VCaP (cell line): ENCODE data around the gene WBP11.
A peak's percentile ranks its signal among the peaks of the same experiment; 100 is the strongest.

ENCODE experiments used
- H3K27ac ChIP-seq: fragments of 450-650 bp; 2 replicates; pipeline ENCODE4 v1.5.1; 2017
- CTCF ChIP-seq: fragments of 450-650 bp; conservative IDR thresholded peaks from 2 replicates; pipeline ENCODE4 v1.5.1; 2017; ENCODE audit warnings: mild to moderate bottlenecking, moderate library complexity

WBP11 gene

GRCh38 chr12:14772946-14773345, 30.3 kb downstream of the WBP11 start:
- no peak for TF ChIP-seq CTCF
- peak overlapping the region; percentile 97 for H3K27ac ChIP-seq

- TF ChIP-seq CTCF, result no peak
- peak overlapping the region; percentile 95 for H3K27ac ChIP-seq
Observed at GRCh38 chr12:14771651-14772137, 31.6 kb downstream of the WBP11 start.

- TF ChIP-seq CTCF, result no peak
- peak overlapping the region; percentile 95 for H3K27ac ChIP-seq
Observed at GRCh38 chr12:14770496-14771461, 32.5 kb downstream of the WBP11 start.

- peak overlapping the region; percentile 95 for H3K27ac ChIP-seq
- peak; percentile 89 for TF ChIP-seq CTCF
Observed at GRCh38 chr12:14769969-14770495, 33.2 kb downstream of the WBP11 start.

GRCh38 chr12:14769466-14769968, 33.8 kb downstream of the WBP11 start:
- TF ChIP-seq CTCF, result no peak
- peak overlapping the region; percentile 95 for H3K27ac ChIP-seq

- peak overlapping the region; percentile 95 for H3K27ac ChIP-seq
- TF ChIP-seq CTCF, result no peak
Observed at GRCh38 chr12:14768823-14769405, 34.4 kb downstream of the WBP11 start.

- TF ChIP-seq CTCF, result no peak
Observed at GRCh38 chr12:14767617-14768016, 35.7 kb downstream of the WBP11 start.

More at GRCh38 chr12:14767617-14768016, 35.7 kb downstream of the WBP11 start:
- H3K27ac ChIP-seq, result peak overlapping the region; percentile 95; the same call in 1 of the 2 replicates
